Large intestine (tissue), 3 donors: ENCODE measurements around the gene AQP6. TPM values are rescaled to one million over a fixed set of nuclear protein-coding genes. Genes with fewer than 3 reads are reported as not detected.

Experiments
- DNase-seq, 2 donors: peaks; one replicate each; pipeline versions ENCODE4 v3.0.0 to v3.0.0-alpha.2; 2013
- H3K27ac ChIP-seq: one replicate; pipeline ENCODE4 v1.5.1; 2013; ENCODE audit warnings: low read length
- H3K27me3 ChIP-seq: 2 replicates; pipeline ENCODE4 v1.6.1; 2013; ENCODE audit warnings: low read length; ENCODE audit not compliant: control insufficient read depth, insufficient read depth
- H3K36me3 ChIP-seq: 2 replicates; pipeline ENCODE4 v1.6.1; 2013; ENCODE audit warnings: low read length; ENCODE audit not compliant: control insufficient read depth, insufficient read depth
- H3K4me1 ChIP-seq: one replicate; pipeline ENCODE4 v1.6.1; 2013; ENCODE audit warnings: low read length; ENCODE audit not compliant: control insufficient read depth, insufficient read depth
- H3K4me3 ChIP-seq: one replicate; pipeline ENCODE4 v1.5.1; 2013; ENCODE audit warnings: low read length
- H3K9me3 ChIP-seq: one replicate; pipeline ENCODE4 v1.6.1; 2013; ENCODE audit warnings: mild to moderate bottlenecking, low read depth, low read length, moderate library complexity; ENCODE audit not compliant: control insufficient read depth
- WGBS: methylation state at CpG from one replicate; pipeline ENCODE4 v1.1.5; 2013; ENCODE audit warnings: low lambda C conversion rate; ENCODE audit not compliant: insufficient coverage; 5-methylcytosine and 5-hydroxymethylcytosine counted together
- polyA plus RNA-seq: library from polyadenylated mRNA; unstranded; fragments of 120-200 nt; gene quantifications from one replicate; pipeline ENCODE4 v1.2.1, GENCODE V29; 2013

The AQP6 gene
- polyA plus RNA-seq, 1 donor: 0.49 TPM

- Histone ChIP-seq H3K36me3 (no peaks in the 10 kb centered on the region), H3K27me3 (peaks cover 22% of the 10 kb centered on the region), H3K27ac (no peak within 1 kb of the TSS), H3K9me3 (peaks cover 4% of the 10 kb centered on the region), H3K4me3 (no peak within 1 kb of the TSS), H3K4me1 (peaks cover 11% of the 10 kb centered on the region)
- no CpG with 5 or more reads among the region's 32 CpGs for WGBS
- no peak for DNase-seq
Observed at GRCh38 chr12:49950273-49951251, 22.2 kb upstream of the AQP6 start, which contains the start of gene AQP2. TSS of gene AQP2 (plus strand) at chr12:49950737. CDS start at chr12:49950831, 94 bp downstream.

- Histone ChIP-seq H3K36me3 (no peaks in the 10 kb centered on the region), H3K27ac (no peak overlapping the region), H3K4me3 (no peak overlapping the region), H3K27me3 (peaks cover 33% of the 10 kb centered on the region), H3K9me3 (peaks cover 5% of the 10 kb centered on the region), H3K4me1 (peaks cover under 1% of the 10 kb centered on the region)
- no peak for DNase-seq
- no CpG with 5 or more reads among the region's 14 CpGs for WGBS
Observed at GRCh38 chr12:49951411-49952240, 21.1 kb upstream of the AQP6 start.

DNA sequence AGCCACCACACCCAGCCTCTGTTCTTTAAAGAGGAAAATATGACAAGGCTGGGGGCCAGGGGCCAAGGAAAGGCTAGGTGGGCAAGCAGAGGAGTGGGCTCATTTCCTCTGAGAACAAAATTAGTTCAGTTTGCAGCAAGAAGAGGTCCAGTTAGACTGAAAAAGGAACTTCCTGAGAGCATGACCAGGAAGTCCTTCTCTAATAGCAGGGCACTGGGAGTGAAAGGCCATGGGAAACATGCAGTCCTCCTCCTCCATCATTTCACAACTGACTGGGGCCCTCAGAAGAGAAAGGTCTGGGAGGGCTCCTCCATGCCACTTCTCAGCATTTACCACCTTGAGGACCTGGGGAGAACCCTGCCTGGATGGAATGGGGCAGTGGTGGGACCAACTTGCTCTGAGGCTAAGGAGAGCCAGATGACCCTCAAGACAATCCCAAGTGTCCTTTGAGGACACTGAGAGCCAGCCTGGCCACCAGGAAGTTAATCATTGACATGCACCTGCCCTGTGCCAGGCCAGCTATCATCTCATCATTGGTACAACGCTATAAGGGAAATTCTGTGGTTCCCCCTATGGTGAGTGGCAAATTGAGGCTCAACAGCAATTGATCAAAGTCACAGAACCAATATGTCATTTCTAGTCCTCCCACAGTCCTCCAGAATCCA, 20.2 kb upstream of the AQP6 start:
- Histone ChIP-seq H3K9me3 (peaks cover 5% of the 10 kb centered on the region), H3K4me1 (no peaks in the 10 kb centered on the region), H3K27ac (no peak overlapping the region), H3K36me3 (no peaks in the 10 kb centered on the region), H3K27me3 (peaks cover 42% of the 10 kb centered on the region), H3K4me3 (no peak overlapping the region)
- WGBS: no CpG with 5 or more reads among the region's 1 CpG
- no peak for DNase-seq

- 100% methylated on average over 1 of the region's 4 CpGs for WGBS
- Histone ChIP-seq H3K9me3 (peaks cover 5% of the 10 kb centered on the region), H3K27me3 (peaks cover 48% of the 10 kb centered on the region), H3K36me3 (no peaks in the 10 kb centered on the region), H3K4me1 (no peaks in the 10 kb centered on the region), H3K27ac (no peak overlapping the region), H3K4me3 (no peak overlapping the region)
- DNase-seq: no peak
Observed at GRCh38 chr12:49953151-49953550, 19.6 kb upstream of the AQP6 start.

GRCh38 chr12:49953961-49954846, 18.5 kb upstream of the AQP6 start:
- H3K27me3 ChIP-seq: peaks cover 57% of the 10 kb centered on the region
- H3K27ac ChIP-seq: no peak overlapping the region
- H3K36me3 ChIP-seq: no peaks in the 10 kb centered on the region
- no peak overlapping the region for H3K4me3 ChIP-seq
- H3K9me3 ChIP-seq: peaks cover 5% of the 10 kb centered on the region
- no peak for DNase-seq
- H3K4me1 ChIP-seq: no peaks in the 10 kb centered on the region
- WGBS: no CpG with 5 or more reads among the region's 21 CpGs

DNA sequence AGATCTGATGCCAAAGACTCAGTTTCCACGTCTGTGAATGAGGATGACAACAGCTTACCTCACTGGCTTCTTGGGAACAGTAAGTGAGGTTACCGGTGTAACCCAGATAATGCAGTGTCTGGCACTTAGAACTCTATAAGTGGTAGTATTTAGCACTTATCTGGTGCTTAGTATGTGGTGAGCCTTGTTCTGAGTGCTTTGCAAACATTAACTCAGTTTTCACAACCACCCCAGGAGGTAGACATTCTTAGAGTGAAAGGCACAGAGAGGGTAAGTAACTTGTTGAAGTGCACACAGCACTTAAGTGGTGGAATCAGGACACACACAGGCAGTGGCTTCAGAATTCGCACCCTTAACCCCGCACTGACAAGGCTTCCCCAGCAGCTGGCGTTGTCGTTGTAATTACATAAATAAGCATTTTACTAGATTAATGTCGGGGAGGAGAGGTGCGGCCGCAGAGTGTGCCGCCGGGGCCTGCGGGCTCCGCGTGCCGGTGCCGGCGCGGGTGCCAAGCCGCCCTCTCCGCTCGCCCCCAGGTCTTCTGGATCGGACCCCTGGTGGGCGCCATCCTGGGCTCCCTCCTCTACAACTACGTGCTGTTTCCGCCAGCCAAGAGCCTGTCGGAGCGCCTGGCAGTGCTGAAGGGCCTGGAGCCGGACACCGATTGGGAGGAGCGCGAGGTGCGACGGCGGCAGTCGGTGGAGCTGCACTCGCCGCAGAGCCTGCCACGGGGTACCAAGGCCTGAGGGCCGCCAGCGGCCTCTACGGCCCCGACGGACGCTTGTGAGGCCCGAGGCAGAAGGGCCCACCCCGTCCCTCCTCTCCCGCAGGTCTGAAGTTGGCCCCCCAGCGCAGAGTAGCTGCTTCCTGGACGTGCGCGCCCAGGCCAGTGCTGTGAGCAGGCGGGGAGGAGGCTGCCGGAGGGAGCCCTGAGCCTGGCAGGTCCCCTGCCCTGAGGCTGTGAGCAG, 17.6 kb upstream of the AQP6 start:
- no peak for DNase-seq
- no CpG with 5 or more reads among the region's 53 CpGs for WGBS
- Histone ChIP-seq H3K9me3 (peaks cover 5% of the 10 kb centered on the region), H3K36me3 (no peaks in the 10 kb centered on the region), H3K27me3 (peaks cover 66% of the 10 kb centered on the region), H3K27ac (no peak overlapping the region), H3K4me1 (no peaks in the 10 kb centered on the region), H3K4me3 (no peak overlapping the region)

DNA sequence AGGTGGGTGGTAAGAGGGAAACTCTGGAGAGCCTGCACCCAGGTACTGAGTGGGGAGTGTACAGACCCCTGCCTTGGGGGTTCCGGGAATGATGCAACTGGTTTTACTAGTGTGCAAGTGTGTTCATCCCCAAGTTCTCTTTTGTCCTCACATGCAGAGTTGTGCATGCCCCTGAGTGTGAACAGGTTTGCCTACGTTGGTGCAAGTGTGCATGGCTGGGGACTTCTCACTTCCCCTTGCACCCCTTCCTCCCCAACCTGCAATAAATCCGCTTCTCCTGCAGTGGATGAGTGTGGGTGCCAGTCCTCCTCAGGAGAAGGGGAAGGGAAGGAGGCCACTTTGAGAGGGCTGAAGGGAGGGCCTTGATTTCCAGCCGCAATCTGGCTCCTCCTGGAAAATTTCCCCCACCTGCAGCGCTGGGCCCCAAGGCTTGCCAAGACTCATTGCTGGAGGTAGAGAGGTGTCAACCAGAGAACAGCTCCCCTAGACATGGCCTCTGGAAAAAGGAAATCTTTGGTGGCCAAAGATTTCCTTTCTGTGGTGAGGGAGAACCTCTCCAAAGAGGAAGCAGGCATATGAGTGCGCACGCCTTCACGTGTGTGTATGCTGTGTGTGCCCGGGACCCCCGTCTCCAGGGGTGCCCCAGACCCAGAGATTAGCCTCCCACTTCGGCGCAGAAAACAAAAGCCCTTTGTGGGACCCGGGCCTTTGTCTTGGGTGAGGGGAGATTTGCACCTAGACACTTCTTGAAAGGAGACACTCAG, 16.7 kb upstream of the AQP6 start:
- Histone ChIP-seq H3K9me3 (peaks cover 5% of the 10 kb centered on the region), H3K4me1 (no peaks in the 10 kb centered on the region), H3K36me3 (no peaks in the 10 kb centered on the region), H3K4me3 (no peak overlapping the region), H3K27ac (no peak overlapping the region), H3K27me3 (peaks cover 75% of the 10 kb centered on the region)
- DNase-seq: no peak
- WGBS: no CpG with 5 or more reads among the region's 13 CpGs

- H3K36me3 ChIP-seq: no peaks in the 10 kb centered on the region
- no peak overlapping the region for H3K27ac ChIP-seq
- peaks cover 5% of the 10 kb centered on the region for H3K9me3 ChIP-seq
- H3K4me1 ChIP-seq: no peaks in the 10 kb centered on the region
- H3K4me3 ChIP-seq: no peak overlapping the region
- 100% methylated on average over 1 of the region's 6 CpGs for WGBS
- DNase-seq: no peak
- peaks cover 80% of the 10 kb centered on the region for H3K27me3 ChIP-seq
Observed at GRCh38 chr12:49956663-49957569, 15.8 kb upstream of the AQP6 start.
